Esophagus squamous epithelium (tissue), 5 donors: ENCODE measurements around the gene MOB3A. TPM values are rescaled to one million over a fixed set of nuclear protein-coding genes. Genes with fewer than 3 reads are reported as not detected.

Experiments
- DNase-seq: peaks from one replicate; lab custom pipeline; 2025; lab: John Stamatoyannopoulos, UW
- H3K27ac ChIP-seq, 4 donors: fragments of 200-600 bp; sonication (generic); one replicate each; pipeline ENCODE4 v1.5.1; 2016 to 2019; ENCODE audit warnings: mild to moderate bottlenecking in 1 of 4
- H3K27me3 ChIP-seq, 4 donors: fragments of 200-600 bp; sonication (generic); 1 replicate in 3 of 4; 2 replicates in 1 of 4; pipeline versions ENCODE4 v1.5.1 to v1.6.0; 2017 to 2021; ENCODE audit warnings: antibody characterized with exemption in 1 of 4
- H3K36me3 ChIP-seq, 3 donors: fragments of 200-600 bp; sonication (generic); one replicate each; pipeline ENCODE4 v1.5.1; 2016 to 2019
- H3K4me1 ChIP-seq, 3 donors: fragments of 200-600 bp; sonication (generic); one replicate each; pipeline ENCODE4 v1.5.1; 2017 to 2019
- H3K4me3 ChIP-seq, 4 donors: fragments of 200-600 bp; sonication (generic); 1 replicate in 3 of 4; 2 replicates in 1 of 4; pipeline ENCODE4 v1.5.1; 2016 to 2019; ENCODE audit warnings: mild to moderate bottlenecking in 2 of 4, moderate library complexity in 1 of 4
- H3K9me3 ChIP-seq, 3 donors: fragments of 200-600 bp; sonication (generic); one replicate each; pipeline ENCODE4 v1.5.1; 2016 to 2019
- POLR2A ChIP-seq, 4 donors: fragments of 450-650 bp; IDR thresholded peaks; one replicate each; pipeline ENCODE4 v1.6.1; 2017; ENCODE audit warnings: antibody characterized with exemption in 4 of 4, mild to moderate bottlenecking in 4 of 4, moderate library complexity in 3 of 4
- WGBS, 2 donors: methylation state at CpG; one replicate each; pipeline ENCODE4 v1.1.5; 2018; 5-methylcytosine and 5-hydroxymethylcytosine counted together
- intact Hi-C: fragments of 100-400 bp; cut with DNase I; formaldehyde crosslinking; loops from one replicate; pipeline ENCODE4 v1.15.0; 2022
- total RNA-seq, 4 donors: library from RNA; depleted of rRNA; stranded (reverse); fragments of >200 nt; gene quantifications; one replicate each; pipeline ENCODE4 v1.1.0, GENCODE V29; 2016
- TF ChIP-seq, protein P1 (sequence below), 6 experiments: fragments of 450-650 bp in 4 of 6; fragments of 200-600 bp in 2 of 6; sonication (generic) in 2 of 6; IDR thresholded peaks; one replicate each; pipeline ENCODE4 v1.5.1; 2016 to 2019; ENCODE audit warnings: antibody characterized with exemption in 6 of 6, mild to moderate bottlenecking in 4 of 6, moderate library complexity in 4 of 6
- donor health status: DM: yes; HTN: yes; CAD: no.

Gene MOB3A
- total RNA-seq, 4 donors from 2014 or later: 22.9 to 26.9 (median 23.6) TPM

DNA sequence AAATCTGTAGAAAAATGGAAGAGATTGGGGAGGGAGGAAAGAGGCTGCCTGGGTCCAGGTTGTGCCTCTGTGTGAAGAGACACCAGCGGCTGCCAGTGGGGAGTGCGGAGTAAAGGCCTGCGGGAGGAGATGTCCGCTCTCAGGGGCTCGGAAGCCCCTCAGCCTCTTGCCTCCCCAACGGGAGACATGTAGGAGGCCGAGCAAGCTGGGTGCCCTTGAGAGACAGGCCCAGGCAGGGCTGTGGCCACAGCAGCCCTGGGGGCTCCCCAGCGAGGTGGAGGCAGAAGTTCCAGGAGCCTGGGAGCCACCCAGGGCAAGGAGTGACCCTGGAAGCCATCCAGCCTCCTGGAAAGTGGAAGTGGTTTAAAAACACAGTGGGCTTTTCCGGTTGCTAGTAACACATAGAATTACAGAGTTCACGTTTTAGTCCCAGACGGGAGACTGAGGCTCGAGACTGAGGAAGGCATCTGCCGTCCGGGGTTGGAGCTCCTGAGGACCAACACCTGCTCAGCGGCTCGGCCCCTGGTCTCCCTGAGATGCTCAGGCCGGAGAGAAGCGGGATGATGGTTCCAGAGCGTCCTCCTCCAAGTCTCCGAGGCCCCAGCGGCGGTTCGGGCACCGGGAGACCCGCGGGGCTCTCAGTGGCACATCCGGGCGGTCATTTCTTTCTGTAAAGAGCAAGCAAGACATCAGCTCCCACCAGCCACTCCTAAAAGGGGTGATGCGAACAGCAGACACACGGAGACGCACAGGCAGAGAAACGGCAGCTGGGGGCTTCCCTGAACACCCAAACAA, 23.2 kb downstream of the MOB3A start:
- 87 to 89% methylated on average over 11 to 28 of the region's 32 CpGs for WGBS, 2 donors
- no peaks in the 10 kb centered on the region for H3K27me3 ChIP-seq
- H3K4me3 ChIP-seq: no peak overlapping the region
- peaks cover 0 to 24% (median 0%) of the 10 kb centered on the region in 3 donors for H3K4me1 ChIP-seq
- H3K36me3 ChIP-seq: peaks cover 37 to 72% (median 40%) of the 10 kb centered on the region in 3 donors
- intact Hi-C loops: loop anchor here (10.0 kb wide), 1 partner anchor 158 kb away; no protein-coding TSS in a partner anchor
- no peaks in the 10 kb centered on the region for H3K9me3 ChIP-seq
- H3K27ac ChIP-seq: peak overlapping the region in 1 of 4 donors; percentile 48
- TF ChIP-seq, protein P1, sequence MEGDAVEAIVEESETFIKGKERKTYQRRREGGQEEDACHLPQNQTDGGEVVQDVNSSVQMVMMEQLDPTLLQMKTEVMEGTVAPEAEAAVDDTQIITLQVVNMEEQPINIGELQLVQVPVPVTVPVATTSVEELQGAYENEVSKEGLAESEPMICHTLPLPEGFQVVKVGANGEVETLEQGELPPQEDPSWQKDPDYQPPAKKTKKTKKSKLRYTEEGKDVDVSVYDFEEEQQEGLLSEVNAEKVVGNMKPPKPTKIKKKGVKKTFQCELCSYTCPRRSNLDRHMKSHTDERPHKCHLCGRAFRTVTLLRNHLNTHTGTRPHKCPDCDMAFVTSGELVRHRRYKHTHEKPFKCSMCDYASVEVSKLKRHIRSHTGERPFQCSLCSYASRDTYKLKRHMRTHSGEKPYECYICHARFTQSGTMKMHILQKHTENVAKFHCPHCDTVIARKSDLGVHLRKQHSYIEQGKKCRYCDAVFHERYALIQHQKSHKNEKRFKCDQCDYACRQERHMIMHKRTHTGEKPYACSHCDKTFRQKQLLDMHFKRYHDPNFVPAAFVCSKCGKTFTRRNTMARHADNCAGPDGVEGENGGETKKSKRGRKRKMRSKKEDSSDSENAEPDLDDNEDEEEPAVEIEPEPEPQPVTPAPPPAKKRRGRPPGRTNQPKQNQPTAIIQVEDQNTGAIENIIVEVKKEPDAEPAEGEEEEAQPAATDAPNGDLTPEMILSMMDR (IDR thresholded peaks at IDR 0.05): no peak
- no peak for TF ChIP-seq POLR2A (IDR thresholded peaks at IDR 0.05)
- DNase-seq: no peak

DNA sequence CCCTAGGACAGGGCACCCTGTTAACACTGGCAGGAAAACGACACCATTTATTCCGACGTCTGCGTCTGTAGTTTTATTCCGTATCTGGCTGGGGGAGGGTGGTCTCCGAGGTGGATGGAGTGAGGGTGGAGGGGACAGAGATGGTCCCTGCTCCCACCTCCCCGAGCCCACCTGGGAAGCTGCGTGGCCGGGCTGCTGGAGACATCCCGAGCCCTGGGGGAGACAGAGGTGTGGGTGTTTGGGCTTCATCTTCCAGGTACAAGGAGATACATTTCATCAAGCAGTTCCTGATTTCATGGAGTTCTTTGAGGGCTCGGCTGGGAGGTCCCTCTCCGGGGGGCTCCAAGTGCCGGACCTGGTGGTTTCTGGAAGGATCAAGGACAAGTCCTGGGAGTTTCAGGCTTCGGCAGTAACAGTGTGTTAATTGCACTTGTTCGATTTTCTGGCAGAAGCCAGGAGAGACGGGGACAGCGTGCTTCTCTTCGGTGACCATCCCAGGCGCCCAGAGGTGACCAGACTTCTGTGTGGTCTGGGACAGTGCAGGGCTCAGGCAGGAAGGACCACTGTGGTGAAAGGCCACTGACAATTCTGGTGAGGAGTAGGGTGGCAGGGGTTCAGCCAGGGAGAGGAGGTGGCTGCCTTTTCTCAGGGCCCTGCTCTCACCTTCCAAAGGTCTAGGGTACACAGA, 25.0 kb downstream of the MOB3A start:
- no peaks in the 10 kb centered on the region for H3K27me3 ChIP-seq
- no peak overlapping the region for H3K27ac ChIP-seq
- no peak for DNase-seq
- peaks cover 0 to 24% (median 0%) of the 10 kb centered on the region in 3 donors for H3K4me1 ChIP-seq
- intact Hi-C loops: loop anchor here (10.0 kb wide), 1 partner anchor 156 kb away; no protein-coding TSS in a partner anchor
- TF ChIP-seq, protein P1 (IDR thresholded peaks at IDR 0.05): no peak
- no peak for TF ChIP-seq POLR2A (IDR thresholded peaks at IDR 0.05)
- H3K9me3 ChIP-seq: no peaks in the 10 kb centered on the region
- no peak overlapping the region for H3K4me3 ChIP-seq
- 80 to 84% methylated on average over 15 to 17 of the region's 19 CpGs for WGBS, 2 donors
- peaks cover 24 to 54% (median 26%) of the 10 kb centered on the region in 3 donors for H3K36me3 ChIP-seq

DNA sequence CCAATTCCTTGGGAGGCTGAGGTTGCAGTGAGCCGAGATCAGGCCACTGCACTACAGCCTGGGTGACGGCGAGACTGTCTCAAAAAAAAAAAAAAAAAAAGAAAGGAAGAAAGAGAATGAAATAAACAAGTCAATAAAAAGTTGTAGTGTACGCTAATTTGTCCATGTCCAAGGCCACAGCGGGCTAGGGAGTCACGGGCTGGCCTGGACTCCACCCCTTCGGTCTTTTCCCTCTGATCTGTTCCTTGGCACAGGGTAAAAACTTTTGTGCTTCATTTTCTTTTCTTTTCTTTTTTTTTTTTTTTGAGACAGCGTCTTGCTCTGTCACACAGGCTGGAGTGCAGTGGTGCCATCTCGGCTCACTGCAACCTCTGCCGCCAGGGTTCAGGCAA, 25.7 kb downstream of the MOB3A start:
- Histone ChIP-seq H3K4me3 (no peak overlapping the region), H3K4me1 (peaks cover 0 to 24% (median 0%) of the 10 kb centered on the region in 3 donors), H3K27ac (peak overlapping the region in 1 of 4 donors; percentile 43), H3K9me3 (no peaks in the 10 kb centered on the region), H3K27me3 (no peaks in the 10 kb centered on the region), H3K36me3 (peaks cover 21 to 47% (median 25%) of the 10 kb centered on the region in 3 donors)
- DNase-seq: no peak
- intact Hi-C loops: loop anchor here (10.0 kb wide), 1 partner anchor 156 kb away; no protein-coding TSS in a partner anchor
- TF ChIP-seq, protein P1 (IDR thresholded peaks at IDR 0.05): no peak
- no peak for TF ChIP-seq POLR2A (IDR thresholded peaks at IDR 0.05)
- 86 to 89% methylated on average over 6 to 10 of the region's 10 CpGs for WGBS, 2 donors

DNA sequence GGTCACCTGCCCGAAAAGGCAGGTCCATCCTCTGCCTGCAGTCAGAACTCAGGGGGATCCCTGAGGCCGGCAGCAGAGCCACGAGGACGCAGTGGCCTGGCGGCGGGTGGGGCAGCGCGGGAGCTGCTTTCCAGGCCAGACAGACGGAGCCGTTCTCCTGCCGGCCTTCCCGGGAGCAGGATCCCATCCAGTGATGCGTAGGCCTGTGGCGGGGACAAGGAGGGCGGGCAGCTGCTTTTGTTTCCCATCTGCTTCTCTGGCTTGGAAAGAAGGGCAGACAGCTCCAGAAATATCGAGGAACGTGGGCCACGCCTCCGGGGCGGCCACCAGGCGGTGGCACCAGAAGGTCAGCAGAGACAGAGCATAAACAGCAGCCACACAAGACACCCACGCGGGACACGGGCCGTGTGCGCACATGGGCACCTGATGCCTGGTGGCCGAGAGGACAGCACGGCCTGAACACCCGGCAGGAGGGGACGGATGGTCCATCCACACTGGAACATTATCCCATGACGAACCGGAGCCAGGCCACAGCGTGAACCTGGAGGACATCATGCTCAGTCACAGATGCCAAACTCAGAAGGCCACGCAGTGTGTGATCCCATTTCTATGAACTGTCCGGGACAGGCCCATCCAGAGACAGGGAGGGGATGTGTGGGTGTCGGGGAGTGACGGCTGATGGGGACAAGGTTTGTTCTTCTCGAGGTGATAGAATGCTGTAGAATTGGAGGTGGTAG, 31.2 kb downstream of the MOB3A start:
- Histone ChIP-seq H3K4me3 (no peak overlapping the region), H3K4me1 (peaks cover 16 to 59% (median 21%) of the 10 kb centered on the region in 3 donors), H3K36me3 (no peaks in the 10 kb centered on the region), H3K9me3 (no peaks in the 10 kb centered on the region), H3K27ac (peak overlapping the region in 3 of 4 donors; percentile 65 to 80 (median 80)), H3K27me3 (no peaks in the 10 kb centered on the region)
- no peak for DNase-seq
- intact Hi-C loops: loop anchor here (5.0 kb wide), 1 partner anchor 43 kb away; no protein-coding TSS in a partner anchor
- 61 to 85% methylated on average over 7 to 15 of the region's 38 CpGs for WGBS, 2 donors
- no peak for TF ChIP-seq POLR2A (IDR thresholded peaks at IDR 0.05)
- TF ChIP-seq, protein P1 (IDR thresholded peaks at IDR 0.05): no peak
